Left renal pelvis (tissue), 4 donors: ENCODE results near the gene KRTAP5-7. TPM values are rescaled to one million over a fixed set of nuclear protein-coding genes. Genes with fewer than 3 reads are reported as not detected.

ENCODE experiments used
- polyA plus RNA-seq, 4 donors: library from polyadenylated mRNA; unstranded; fragments of 120-200 nt; gene quantifications; one replicate each; pipeline ENCODE4 v1.2.1, GENCODE V29; 2013; ENCODE audit not compliant: insufficient read length in 4 of 4

Gene KRTAP5-7
- polyA plus RNA-seq, 4 donors, result 0.20 TPM; not detected in 3

Other genes with a start within 250 kb of the KRTAP5-7 start
- 10 to 100 TPM; 21.6 to 40.4 (median 37.7) TPM for gene DHCR7, start 78.9 kb upstream of the KRTAP5-7 start, polyA plus RNA-seq
- 10 to 100 TPM; 27.3 to 63.3 (median 37.5) TPM for gene NADSYN1, start 74.1 kb upstream of the KRTAP5-7 start, polyA plus RNA-seq
- 1 to 10 TPM in 1 of 4 donors, under 1 TPM in 3; 0.14 to 1.3 (median 0.41) TPM for gene KRTAP5-8, start 10.8 kb downstream of the KRTAP5-7 start, polyA plus RNA-seq
- gene KRTAP5-9, start 21.2 kb downstream of the KRTAP5-7 start, polyA plus RNA-seq, result under 1 TPM in 3 of 4 donors, not detected in 1; 0.25 to 0.95 (median 0.27) TPM
- gene KRTAP5-10, start 38.3 kb downstream of the KRTAP5-7 start, polyA plus RNA-seq, result under 1 TPM in 2 of 4 donors, not detected in 2; 0.20 to 0.26 TPM
- under 1 TPM in 2 of 4 donors, not detected in 2; 0.29 to 0.35 TPM for gene KRTAP5-11, start 55.6 kb downstream of the KRTAP5-7 start, polyA plus RNA-seq